KOPT-K1 (cell line): ENCODE results near the gene LSG1.

Source experiments
- H3K27ac ChIP-seq: fragments of 200-600 bp; sonication (generic); 2 replicates; pipeline ENCODE4 v1.5.1; 2016; ENCODE audit warnings: antibody characterized with exemption, mild to moderate bottlenecking, low read depth, low read length; ENCODE audit not compliant: poor library complexity, severe bottlenecking
- H3K36me3 ChIP-seq: fragments of 200-600 bp; sonication (generic); 2 replicates; pipeline ENCODE4 v1.5.1; 2017; ENCODE audit warnings: antibody characterized with exemption, mild to moderate bottlenecking, low read length, moderate library complexity; ENCODE audit not compliant: insufficient read depth
- H3K9me3 ChIP-seq: fragments of 200-600 bp; sonication (generic); 2 replicates; pipeline ENCODE4 v1.5.1; 2017; ENCODE audit warnings: antibody characterized with exemption, low read length, mild to moderate bottlenecking; ENCODE audit not compliant: insufficient read depth, poor library complexity, severe bottlenecking

Gene LSG1

GRCh38 chr3:194691481-194692283 lies 19.7 kb upstream of the LSG1 start:
- Histone ChIP-seq H3K9me3 (no peaks in the 10 kb centered on the region), H3K27ac (no peak overlapping the region)

GRCh38 chr3:194690501-194691372 lies 18.7 kb upstream of the LSG1 start:
- no peaks in the 10 kb centered on the region for H3K36me3 ChIP-seq
- H3K9me3 ChIP-seq, result no peaks in the 10 kb centered on the region
- no peak overlapping the region for H3K27ac ChIP-seq

More at GRCh38 chr3:194691481-194692283, 19.7 kb upstream of the LSG1 start:
- no peaks in the 10 kb centered on the region for H3K36me3 ChIP-seq

- Histone ChIP-seq H3K36me3 (no peaks in the 10 kb centered on the region), H3K27ac (no peak overlapping the region), H3K9me3 (no peaks in the 10 kb centered on the region)
These were observed 17.5 kb upstream of the LSG1 start for GRCh38 chr3:194689493-194689944.

GRCh38 chr3:194688946-194689345 lies 17.0 kb upstream of the LSG1 start:
- H3K27ac ChIP-seq, result no peak overlapping the region
- H3K36me3 ChIP-seq, result no peaks in the 10 kb centered on the region
- H3K9me3 ChIP-seq, result no peaks in the 10 kb centered on the region

GRCh38 chr3:194688200-194688740 lies 16.3 kb upstream of the LSG1 start:
- H3K9me3 ChIP-seq, result no peaks in the 10 kb centered on the region
- no peaks in the 10 kb centered on the region for H3K36me3 ChIP-seq
- H3K27ac ChIP-seq, result no peak overlapping the region

- H3K9me3 ChIP-seq, result no peaks in the 10 kb centered on the region
- H3K36me3 ChIP-seq, result no peaks in the 10 kb centered on the region
- H3K27ac ChIP-seq, result no peak overlapping the region
These were observed 15.7 kb upstream of the LSG1 start for GRCh38 chr3:194687638-194688199.

- no peaks in the 10 kb centered on the region for H3K36me3 ChIP-seq
- H3K9me3 ChIP-seq, result no peaks in the 10 kb centered on the region
- H3K27ac ChIP-seq, result no peak overlapping the region
These were observed 15.0 kb upstream of the LSG1 start for GRCh38 chr3:194686816-194687637.

GRCh38 chr3:194686414-194686815 lies 14.4 kb upstream of the LSG1 start:
- Histone ChIP-seq H3K9me3 (no peaks in the 10 kb centered on the region), H3K36me3 (no peaks in the 10 kb centered on the region), H3K27ac (no peak overlapping the region)

GRCh38 chr3:194685718-194686413 lies 13.9 kb upstream of the LSG1 start, which contains the start of gene FAM43A:
Gene FAM43A (plus strand): TSS chr3:194685883. CDS start chr3:194686827, 944 bp downstream.
- no peak within 1 kb of the TSS for H3K27ac ChIP-seq
- no peaks in the 10 kb centered on the region for H3K36me3 ChIP-seq
- no peaks in the 10 kb centered on the region for H3K9me3 ChIP-seq

- Histone ChIP-seq H3K9me3 (no peaks in the 10 kb centered on the region), H3K36me3 (no peaks in the 10 kb centered on the region), H3K27ac (no peak overlapping the region)
These were observed 13.2 kb upstream of the LSG1 start for GRCh38 chr3:194685065-194685717.

- Histone ChIP-seq H3K27ac (no peak overlapping the region), H3K36me3 (no peaks in the 10 kb centered on the region), H3K9me3 (no peaks in the 10 kb centered on the region)
These were observed 11.4 kb upstream of the LSG1 start for GRCh38 chr3:194683380-194683779.

- no peaks in the 10 kb centered on the region for H3K9me3 ChIP-seq
- H3K27ac ChIP-seq, result no peak overlapping the region
- H3K36me3 ChIP-seq, result no peaks in the 10 kb centered on the region
These were observed 10.8 kb upstream of the LSG1 start for GRCh38 chr3:194682694-194683310.

GRCh38 chr3:194682189-194682693 lies 10.2 kb upstream of the LSG1 start:
- H3K9me3 ChIP-seq, result no peaks in the 10 kb centered on the region
- H3K27ac ChIP-seq, result no peak overlapping the region
- H3K36me3 ChIP-seq, result no peaks in the 10 kb centered on the region
